ENCODE results near the gene NOP16.

DNA sequence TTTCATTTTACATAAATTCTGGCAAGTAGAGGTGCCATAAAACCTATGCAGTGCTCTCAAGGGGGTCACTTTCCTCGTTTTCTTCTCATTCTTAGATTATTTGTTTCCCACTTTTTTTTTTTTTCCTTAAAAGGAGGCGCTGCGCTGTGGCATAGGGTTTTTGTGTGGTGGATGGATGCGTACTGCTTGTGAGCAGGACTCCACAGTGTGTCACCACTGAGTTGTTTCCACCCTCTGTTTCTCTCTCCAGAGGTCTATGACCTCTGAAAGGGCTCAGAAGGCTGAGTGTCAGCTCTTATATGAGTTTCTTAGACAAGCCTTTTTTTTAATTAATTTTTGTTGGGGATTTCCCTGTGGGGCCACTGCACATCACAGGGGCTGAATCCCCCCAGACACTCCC, 41.6 kb upstream of the NOP16 start:
- TF ChIP-seq POLR2AphosphoS5 (IDR thresholded peaks at IDR 0.05) (no peak), POLR2A (IDR thresholded peaks at IDR 0.05) (no peak)
- TF ChIP-seq, protein P1, sequence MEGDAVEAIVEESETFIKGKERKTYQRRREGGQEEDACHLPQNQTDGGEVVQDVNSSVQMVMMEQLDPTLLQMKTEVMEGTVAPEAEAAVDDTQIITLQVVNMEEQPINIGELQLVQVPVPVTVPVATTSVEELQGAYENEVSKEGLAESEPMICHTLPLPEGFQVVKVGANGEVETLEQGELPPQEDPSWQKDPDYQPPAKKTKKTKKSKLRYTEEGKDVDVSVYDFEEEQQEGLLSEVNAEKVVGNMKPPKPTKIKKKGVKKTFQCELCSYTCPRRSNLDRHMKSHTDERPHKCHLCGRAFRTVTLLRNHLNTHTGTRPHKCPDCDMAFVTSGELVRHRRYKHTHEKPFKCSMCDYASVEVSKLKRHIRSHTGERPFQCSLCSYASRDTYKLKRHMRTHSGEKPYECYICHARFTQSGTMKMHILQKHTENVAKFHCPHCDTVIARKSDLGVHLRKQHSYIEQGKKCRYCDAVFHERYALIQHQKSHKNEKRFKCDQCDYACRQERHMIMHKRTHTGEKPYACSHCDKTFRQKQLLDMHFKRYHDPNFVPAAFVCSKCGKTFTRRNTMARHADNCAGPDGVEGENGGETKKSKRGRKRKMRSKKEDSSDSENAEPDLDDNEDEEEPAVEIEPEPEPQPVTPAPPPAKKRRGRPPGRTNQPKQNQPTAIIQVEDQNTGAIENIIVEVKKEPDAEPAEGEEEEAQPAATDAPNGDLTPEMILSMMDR (IDR thresholded peaks at IDR 0.05) = no peak
